Hepatocyte (in vitro differentiated cells): ENCODE data around the gene MTIF3.

Source experiments
- EZH2 ChIP-seq: fragments of 200-600 bp; sonication (generic); IDR thresholded peaks from 2 replicates; pipeline ENCODE4 v1.6.1; 2016; ENCODE audit warnings: antibody characterized with exemption, mild to moderate bottlenecking, borderline replicate concordance
- EZH2phosphoT487 ChIP-seq: fragments of 200-600 bp; sonication (generic); IDR thresholded peaks from one replicate; pipeline ENCODE4 v1.6.1; 2018; ENCODE audit warnings: antibody characterized with exemption, mild to moderate bottlenecking, low read depth, moderate library complexity; ENCODE audit not compliant: unreplicated experiment, severe bottlenecking
- TF ChIP-seq, protein P1 (sequence below): fragments of 200-600 bp; sonication (generic); IDR thresholded peaks from 2 replicates; pipeline ENCODE4 v1.5.1; 2016; ENCODE audit warnings: antibody characterized with exemption, mild to moderate bottlenecking; ENCODE audit not compliant: poor library complexity

DNA sequence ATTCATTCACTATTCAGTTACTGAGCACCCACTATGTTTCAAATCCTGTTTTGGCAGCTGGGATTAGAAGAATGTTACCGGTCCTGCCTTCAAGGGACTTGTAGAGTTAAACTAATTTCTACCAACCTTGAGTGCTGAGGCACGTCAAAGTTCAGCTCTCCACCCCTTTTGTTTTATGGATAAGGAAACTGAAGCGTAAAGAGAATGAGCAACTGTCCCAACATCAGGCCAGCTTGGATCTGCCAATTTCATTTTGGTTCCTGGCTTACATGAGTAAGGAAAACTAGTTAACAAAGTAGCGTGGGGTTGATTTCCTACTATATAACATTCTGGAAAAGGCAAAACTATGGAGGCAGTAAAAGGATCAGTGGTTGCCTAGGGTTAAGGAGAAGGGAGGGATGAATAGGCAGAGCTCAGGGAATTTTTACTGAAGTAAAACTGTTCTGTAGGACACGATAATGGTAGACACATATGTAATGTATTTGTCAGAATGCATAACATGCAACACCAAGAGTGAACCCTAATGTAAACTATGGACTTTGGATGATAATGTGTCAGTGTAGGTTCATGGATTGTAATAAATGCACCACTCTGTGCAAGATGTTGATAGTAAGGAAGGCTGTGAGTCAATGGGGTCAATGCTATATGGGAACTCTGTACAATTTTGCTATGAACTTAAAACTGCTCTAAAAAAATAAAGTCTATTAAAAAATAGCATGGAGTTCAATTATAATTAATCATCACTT lies 19.9 kb upstream of the MTIF3 start:
- TF ChIP-seq, protein P1, sequence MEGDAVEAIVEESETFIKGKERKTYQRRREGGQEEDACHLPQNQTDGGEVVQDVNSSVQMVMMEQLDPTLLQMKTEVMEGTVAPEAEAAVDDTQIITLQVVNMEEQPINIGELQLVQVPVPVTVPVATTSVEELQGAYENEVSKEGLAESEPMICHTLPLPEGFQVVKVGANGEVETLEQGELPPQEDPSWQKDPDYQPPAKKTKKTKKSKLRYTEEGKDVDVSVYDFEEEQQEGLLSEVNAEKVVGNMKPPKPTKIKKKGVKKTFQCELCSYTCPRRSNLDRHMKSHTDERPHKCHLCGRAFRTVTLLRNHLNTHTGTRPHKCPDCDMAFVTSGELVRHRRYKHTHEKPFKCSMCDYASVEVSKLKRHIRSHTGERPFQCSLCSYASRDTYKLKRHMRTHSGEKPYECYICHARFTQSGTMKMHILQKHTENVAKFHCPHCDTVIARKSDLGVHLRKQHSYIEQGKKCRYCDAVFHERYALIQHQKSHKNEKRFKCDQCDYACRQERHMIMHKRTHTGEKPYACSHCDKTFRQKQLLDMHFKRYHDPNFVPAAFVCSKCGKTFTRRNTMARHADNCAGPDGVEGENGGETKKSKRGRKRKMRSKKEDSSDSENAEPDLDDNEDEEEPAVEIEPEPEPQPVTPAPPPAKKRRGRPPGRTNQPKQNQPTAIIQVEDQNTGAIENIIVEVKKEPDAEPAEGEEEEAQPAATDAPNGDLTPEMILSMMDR: no peak
- TF ChIP-seq EZH2phosphoT487 (no peak), EZH2 (no peak)
